H1 (cell line): Measurements from ENCODE around the gene CD40LG. TPM values are rescaled to one million over a fixed set of nuclear protein-coding genes. Genes with fewer than 3 reads are reported as not detected.

ENCODE experiments used
- CTCF ChIA-PET: fragments of 300-600 bp; sonication (Branson Sonifier 250); formaldehyde crosslinking; loops from one replicate; lab custom pipeline; 2021; ENCODE audit not compliant: partially characterized antibody; lab: Charles Lee
- POLR2A ChIA-PET: fragments of 300-600 bp; sonication (Branson Sonifier 250); formaldehyde crosslinking; loops from one replicate; lab custom pipeline; 2021; ENCODE audit warnings: inconsistent platforms; ENCODE audit not compliant: partially characterized antibody; lab: Charles Lee
- DNase-seq, 2 experiments: peaks; one replicate each; pipeline versions ENCODE4 v3.0.0 to v3.0.0-alpha.2; 2010 to 2022; ENCODE audit warnings: low spot score in 2 of 2, low read depth in 1 of 2, mixed read lengths in 1 of 2
- FAIRE-seq: peaks from 2 replicates; lab custom pipeline; 2011; peaks lifted over from hg19 to GRCh38; lab: Jason Lieb, UNC
- H2AFZ ChIP-seq: 2 replicates; pipeline ENCODE4 v1.8.1; 2012; ENCODE audit warnings: low read length, inconsistent platforms
- H2AK5ac ChIP-seq: 2 replicates; pipeline ENCODE4 v1.6.1; 2013; ENCODE audit warnings: low read depth, low read length
- H2BK120ac ChIP-seq: replicated peaks from 2 replicates; pipeline ENCODE3; 2013; ENCODE audit warnings: low read depth, low read length, inconsistent platforms
- H2BK12ac ChIP-seq: 2 replicates; pipeline ENCODE4 v1.6.1; 2013; ENCODE audit warnings: low read depth, low read length
- H2BK15ac ChIP-seq: 2 replicates; pipeline ENCODE4 v1.6.1; 2013; ENCODE audit warnings: low read length
- H2BK20ac ChIP-seq: 2 replicates; pipeline ENCODE4 v1.6.1; 2013; ENCODE audit warnings: low read length
- H2BK5ac ChIP-seq: 2 replicates; pipeline ENCODE4 v1.6.1; 2013; ENCODE audit warnings: low read depth, low read length
- H3K14ac ChIP-seq: 2 replicates; pipeline ENCODE4 v1.6.1; 2013; ENCODE audit warnings: inconsistent platforms; ENCODE audit not compliant: insufficient read length
- H3K18ac ChIP-seq: 2 replicates; pipeline ENCODE4 v1.6.1; 2013; ENCODE audit warnings: low read length; ENCODE audit errors: extremely low read depth
- H3K23ac ChIP-seq: 2 replicates; pipeline ENCODE4 v1.6.1; 2013; ENCODE audit warnings: inconsistent platforms; ENCODE audit not compliant: insufficient read length
- H3K23me2 ChIP-seq: 2 replicates; pipeline ENCODE4 v1.6.1; 2013; ENCODE audit warnings: low read depth, low read length
- H3K27ac ChIP-seq: 2 replicates; pipeline ENCODE4 v1.6.1; 2011; ENCODE audit warnings: low read depth, low read length, inconsistent platforms
- H3K27me3 ChIP-seq, 4 experiments: replicated peaks in 1 of 4; 1 replicate in 1 of 4; 2 replicates in 3 of 4; pipeline versions ENCODE4 v1.6.1 to v1.8.1; 2011 to 2013; ENCODE audit warnings: low read length in 3 of 4, mild to moderate bottlenecking in 3 of 4, inconsistent platforms in 2 of 4, mixed read lengths in 2 of 4, moderate library complexity in 1 of 4; ENCODE audit not compliant: control insufficient read depth in 3 of 4, insufficient read depth in 3 of 4; ENCODE audit errors: extremely low read depth in 1 of 4
- H3K36me3 ChIP-seq, 4 experiments: 2 replicates each; pipeline versions ENCODE4 v1.6.1 to v1.8.1; 2011 to 2013; ENCODE audit warnings: mild to moderate bottlenecking in 4 of 4, low read length in 3 of 4, moderate library complexity in 2 of 4, control low read depth in 1 of 4, inconsistent platforms in 1 of 4; ENCODE audit not compliant: insufficient read depth in 4 of 4, control insufficient read depth in 2 of 4
- H3K4ac ChIP-seq: replicated peaks from 2 replicates; pipeline ENCODE3; 2013; ENCODE audit warnings: low read length, low read depth, mixed read lengths, inconsistent platforms; ENCODE audit not compliant: insufficient read length
- H3K4me1 ChIP-seq, 4 experiments: replicated peaks in 1 of 4; 1 replicate in 1 of 4; 2 replicates in 3 of 4; pipeline versions ENCODE4 v1.6.1 to v1.8.1; 2011 to 2013; ENCODE audit warnings: low read length in 3 of 4, inconsistent platforms in 2 of 4, mixed read lengths in 1 of 4; ENCODE audit not compliant: insufficient read depth in 4 of 4, control insufficient read depth in 3 of 4
- H3K4me2 ChIP-seq, 2 experiments: 2 replicates each; pipeline versions ENCODE4 v1.6.1 to v1.8.1; 2011 to 2013; ENCODE audit warnings: low read depth in 2 of 2, low read length in 2 of 2, control low read depth in 1 of 2, inconsistent platforms in 1 of 2, mild to moderate bottlenecking in 1 of 2; ENCODE audit not compliant: insufficient read depth in 1 of 2
- H3K4me3 ChIP-seq, 4 experiments: fragments of 200-600, 300-600 bp in 1 of 4; sonication (generic), shearing (Covaris generic), sonication (Bioruptor Twin) in 1 of 4; 2 replicates each; pipeline versions ENCODE4 v1.5.1 to v1.8.1; 2011 to 2016; ENCODE audit warnings: low read length in 4 of 4, low read depth in 3 of 4, control low read depth in 2 of 4, inconsistent platforms in 2 of 4, mild to moderate bottlenecking in 2 of 4, mixed read lengths in 1 of 4, moderate library complexity in 1 of 4; ENCODE audit not compliant: insufficient read depth in 2 of 4; ENCODE audit errors: extremely low read depth in 1 of 4
- H3K56ac ChIP-seq: replicated peaks from 2 replicates; pipeline ENCODE3; 2013; ENCODE audit warnings: low read depth, mild to moderate bottlenecking, mixed read lengths, low read length, inconsistent platforms; ENCODE audit not compliant: insufficient read length
- H3K79me1 ChIP-seq: 2 replicates; pipeline ENCODE4 v1.6.1; 2013; ENCODE audit warnings: low read depth, low read length, control low read depth
- H3K79me2 ChIP-seq, 2 experiments: 2 replicates each; pipeline versions ENCODE4 v1.6.1 to v1.8.1; 2012 to 2013; ENCODE audit warnings: low read length in 2 of 2, mild to moderate bottlenecking in 2 of 2, inconsistent platforms in 1 of 2; ENCODE audit not compliant: insufficient read depth in 2 of 2, control insufficient read depth in 1 of 2
- H3K9ac ChIP-seq, 4 experiments: replicated peaks in 1 of 4; 1 replicate in 1 of 4; 2 replicates in 3 of 4; pipeline versions ENCODE4 v1.6.1 to v1.8.1; 2011 to 2013; ENCODE audit warnings: low read depth in 3 of 4, low read length in 3 of 4, control low read depth in 2 of 4, mild to moderate bottlenecking in 2 of 4, moderate library complexity in 2 of 4, inconsistent platforms in 1 of 4; ENCODE audit errors: extremely low read depth in 1 of 4
- H3K9me3 ChIP-seq, 2 experiments: 2 replicates each; pipeline versions ENCODE4 v1.6.1 to v1.8.1; 2012 to 2013; ENCODE audit warnings: mild to moderate bottlenecking in 2 of 2, moderate library complexity in 2 of 2, control low read depth in 1 of 2, inconsistent platforms in 1 of 2, low read depth in 1 of 2, low read length in 1 of 2, mixed read lengths in 1 of 2; ENCODE audit not compliant: insufficient read depth in 2 of 2
- H4K20me1 ChIP-seq, 2 experiments: replicated peaks in 1 of 2; 2 replicates each; pipeline versions ENCODE3 to v1.8.1; 2011 to 2013; ENCODE audit warnings: inconsistent platforms in 2 of 2, low read length in 2 of 2, mild to moderate bottlenecking in 1 of 2; ENCODE audit not compliant: insufficient read depth in 2 of 2, control insufficient read depth in 1 of 2
- H4K5ac ChIP-seq: 2 replicates; pipeline ENCODE4 v1.6.1; 2013; ENCODE audit warnings: low read length, low read depth, mixed read lengths, inconsistent platforms; ENCODE audit not compliant: insufficient read length
- H4K8ac ChIP-seq: 2 replicates; pipeline ENCODE4 v1.8.0; 2013; ENCODE audit warnings: mild to moderate bottlenecking, moderate library complexity, low read length, inconsistent platforms; ENCODE audit not compliant: insufficient read depth; ENCODE audit errors: extremely low read depth
- H4K91ac ChIP-seq: replicated peaks from 2 replicates; pipeline ENCODE3; 2013; ENCODE audit warnings: low read length, mixed read lengths, inconsistent platforms; ENCODE audit not compliant: insufficient read length
- JUN ChIP-seq: IDR thresholded peaks from 2 replicates; pipeline ENCODE4 v1.6.1; 2011; ENCODE audit warnings: low read depth, mild to moderate bottlenecking, improper control_type of control experiment, low read length
- KDM4A ChIP-seq: IDR thresholded peaks from one replicate; pipeline ENCODE4 v1.7.1; 2012; ENCODE audit warnings: low read depth, mild to moderate bottlenecking, moderate library complexity, low read length, inconsistent platforms; ENCODE audit not compliant: severe bottlenecking
- NANOG ChIP-seq: IDR thresholded peaks from 2 replicates; pipeline ENCODE4 v1.6.1; 2011; ENCODE audit warnings: low read length, low read depth, mild to moderate bottlenecking, inconsistent platforms; ENCODE audit not compliant: insufficient read depth, poor library complexity, severe bottlenecking
- WGBS, 2 experiments: shearing (Covaris generic) in 1 of 2; methylation state at CpG; one replicate each; pipeline versions ENCODE4 v1.1.6 to v1.1.7; 2013 to 2015; ENCODE audit warnings: low lambda C conversion rate in 2 of 2, mixed read lengths in 2 of 2, inconsistent platforms in 1 of 2, low coverage in 1 of 2, missing lambda C conversion rate in 1 of 2; ENCODE audit not compliant: insufficient replicate concordance in 2 of 2, insufficient coverage in 1 of 2, insufficient read length in 1 of 2; ENCODE audit errors: extremely low coverage in 1 of 2, missing lambda C conversion rate in 1 of 2; 5-methylcytosine and 5-hydroxymethylcytosine counted together
- polyA plus RNA-seq, 7 experiments: library from polyadenylated mRNA; depleted of rRNA in 3 of 7; stranded (reverse) in 5 of 7; unstranded in 2 of 7; fragments of >200 nt in 5 of 7; fragments of 200-250 nt in 2 of 7; gene quantifications; 1 replicate in 5 of 7; 2 replicates in 1 of 7; 4 replicates in 1 of 7; pipeline versions ENCODE4 v1.2.1 to v1.2.3, GENCODE V29; 2011 to 2013; ENCODE audit warnings: missing spikeins in 2 of 7, mixed read lengths in 2 of 7
- total RNA-seq: library from RNA; stranded (reverse); fragmentation: NEBNext Ultra II Directional; extraction: Animal tissue kit (Norgen Biotek cat#: 25700); gene quantifications from 2 replicates; pipeline ENCODE4 v1.2.1, GENCODE V29; 2021
- TF ChIP-seq, protein P1 (sequence below): IDR thresholded peaks from 2 replicates; pipeline ENCODE4 v1.6.1; 2012; ENCODE audit warnings: low read length, inconsistent platforms

The CD40LG gene
- total and polyA plus RNA-seq, 2 of the 8 experiments (the other 6 are each of a cell fraction or from before 2014, with no cell fraction given) = not detected

DNA sequence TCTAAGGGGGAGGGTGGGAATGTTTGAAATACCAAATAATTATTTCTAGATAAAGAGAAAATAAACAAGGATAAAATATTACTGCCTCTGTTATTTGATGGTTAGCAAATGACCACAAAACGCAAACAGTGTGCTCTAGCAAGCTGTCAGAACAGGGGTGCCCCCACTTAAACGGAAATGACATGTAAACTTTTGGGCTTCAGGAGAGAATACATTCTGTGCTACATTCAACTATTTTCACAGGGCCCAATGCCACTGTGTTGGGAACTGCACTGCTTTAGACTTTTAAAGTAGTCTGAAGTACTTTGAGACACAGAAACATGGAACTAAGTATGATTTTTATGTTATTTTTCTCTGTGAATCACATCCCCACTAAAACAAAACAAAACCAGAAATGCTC lies 14.1 kb downstream of the CD40LG start:
- H2BK20ac ChIP-seq = no peak overlapping the region
- H3K4me1 ChIP-seq = no peaks in the 10 kb centered on the region
- no peak overlapping the region for H4K5ac ChIP-seq
- H2BK5ac ChIP-seq = no peak overlapping the region
- no peak overlapping the region for H3K4me3 ChIP-seq
- 71% methylated on average over 2 of the region's 2 CpGs; no CpG with 5 or more reads in 1 of the 2 experiments for WGBS, 2 experiments
- no peak for DNase-seq
- no peak overlapping the region for H3K18ac ChIP-seq
- no peak overlapping the region for H3K23ac ChIP-seq
- H3K9ac ChIP-seq = no peak overlapping the region
- no peak overlapping the region for H3K4me2 ChIP-seq
- no peaks in the 10 kb centered on the region for H3K79me2 ChIP-seq
- ChIA-PET POLR2A (no interaction called here), CTCF (no interaction called here)
- no peak overlapping the region for H2AK5ac ChIP-seq
- H3K4ac ChIP-seq = no peak overlapping the region
- H2BK120ac ChIP-seq = no peak overlapping the region
- no peaks in the 10 kb centered on the region for H4K20me1 ChIP-seq
- TF ChIP-seq, protein P1, sequence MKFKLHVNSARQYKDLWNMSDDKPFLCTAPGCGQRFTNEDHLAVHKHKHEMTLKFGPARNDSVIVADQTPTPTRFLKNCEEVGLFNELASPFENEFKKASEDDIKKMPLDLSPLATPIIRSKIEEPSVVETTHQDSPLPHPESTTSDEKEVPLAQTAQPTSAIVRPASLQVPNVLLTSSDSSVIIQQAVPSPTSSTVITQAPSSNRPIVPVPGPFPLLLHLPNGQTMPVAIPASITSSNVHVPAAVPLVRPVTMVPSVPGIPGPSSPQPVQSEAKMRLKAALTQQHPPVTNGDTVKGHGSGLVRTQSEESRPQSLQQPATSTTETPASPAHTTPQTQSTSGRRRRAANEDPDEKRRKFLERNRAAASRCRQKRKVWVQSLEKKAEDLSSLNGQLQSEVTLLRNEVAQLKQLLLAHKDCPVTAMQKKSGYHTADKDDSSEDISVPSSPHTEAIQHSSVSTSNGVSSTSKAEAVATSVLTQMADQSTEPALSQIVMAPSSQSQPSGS = no peak
- no peak for TF ChIP-seq JUN
- no peak for TF ChIP-seq KDM4A
- no peak for TF ChIP-seq NANOG
- TF ChIP-seq, all 59 proteins: peak for 0
- Histone ChIP-seq H2BK12ac (no peak overlapping the region), H3K9me3 (peaks cover 0 to 3% of the 10 kb centered on the region in 2 experiments; a peak in 1 of 4 replicates), H3K14ac (no peak overlapping the region), H4K91ac (no peak overlapping the region), H3K36me3 (no peaks in the 10 kb centered on the region; a peak in 1 of 8 replicates), H4K8ac (no peak overlapping the region), H2BK15ac (no peak overlapping the region), H3K79me1 (no peaks in the 10 kb centered on the region), H3K23me2 (no peaks in the 10 kb centered on the region), H3K56ac (no peak overlapping the region), H3K27me3 (no peaks in the 10 kb centered on the region), H2AFZ (no peak overlapping the region), H3K27ac (no peak overlapping the region)
- no peak for FAIRE-seq
